A549 (cell line): Measurements from ENCODE around the gene TECTB. TPM values are rescaled to one million over a fixed set of nuclear protein-coding genes. Genes with fewer than 3 reads are reported as not detected.

Experiments
- ATAC-seq, 2 experiments: fragments of 200-7000 bp in 1 of 2; fragments of >200 bp in 1 of 2; cut with Nextera tagmentation in 1 of 2; cut with Tn5 transposase in 1 of 2; 3 replicates each; pipeline versions ENCODE4 v1.8.0 to v1.9.1; 2018 to 2020; ENCODE audit warnings: mild to moderate bottlenecking in 1 of 2, moderate library complexity in 1 of 2
- CTCF ChIA-PET: fragments of 300-600 bp; sonication (Branson Sonifier 250); formaldehyde crosslinking; extraction: SDS; loops from one replicate; lab custom pipeline; 2021; ENCODE audit warnings: antibody characterized with exemption, inconsistent platforms; lab: Yijun Ruan, JAX
- POLR2A ChIA-PET: fragments of 350-600 bp; formaldehyde crosslinking; extraction: SDS; loops from one replicate; lab custom pipeline; 2021; ENCODE audit warnings: antibody characterized with exemption, inconsistent platforms; lab: Yijun Ruan, JAX
- DNase-seq, 2 experiments: peaks; one replicate each; pipeline versions ENCODE4 v3.0.0 to v3.0.0-alpha.2; 2011 to 2016; ENCODE audit warnings: low read depth in 1 of 2, low spot score in 1 of 2
- FAIRE-seq: peaks from 2 replicates; lab custom pipeline; 2011; peaks lifted over from hg19 to GRCh38; lab: Jason Lieb, UNC
- H3K27ac ChIP-seq, 2 experiments: fragments of >200 bp; sonication (Bioruptor Twin); formaldehyde crosslinking; 3 replicates each; pipeline ENCODE4 v1.5.1; 2016 to 2017
- H3K4me1 ChIP-seq: fragments of >200 bp; sonication (Bioruptor Twin); formaldehyde crosslinking; 3 replicates; pipeline ENCODE4 v1.6.1; 2016
- H3K4me2 ChIP-seq: fragments of >200 bp; sonication (Bioruptor Twin); formaldehyde crosslinking; 3 replicates; pipeline ENCODE4 v1.6.1; 2016
- H3K4me3 ChIP-seq: fragments of >200 bp; sonication (Bioruptor Twin); formaldehyde crosslinking; 3 replicates; pipeline ENCODE4 v1.5.1; 2016
- H3K9me3 ChIP-seq: fragments of >200 bp; sonication (Bioruptor Twin); formaldehyde crosslinking; 3 replicates; pipeline ENCODE4 v1.6.1; 2016
- BHLHE40 ChIP-seq: IDR thresholded peaks from 2 replicates; pipeline ENCODE4 v1.6.1; 2012; ENCODE audit warnings: low read depth, low read length, inconsistent platforms
- CTCF ChIP-seq: fragments of >200 bp; sonication (Bioruptor Twin); formaldehyde crosslinking; IDR thresholded peaks from 3 replicates; pipeline ENCODE4 v1.5.1; 2016
- EHF ChIP-seq: fragments of 250-450 bp; sonication (Bioruptor Pico); IDR thresholded peaks from 2 replicates; pipeline ENCODE4 v1.5.0; 2020; ENCODE audit warnings: mild to moderate bottlenecking
- ELK1 ChIP-seq: fragments of 150-350 bp; IDR thresholded peaks from 2 replicates; pipeline ENCODE4 v1.6.1; 2014; ENCODE audit warnings: low read depth, mild to moderate bottlenecking, low read length
- FOXS1 ChIP-seq: fragments of 250-450 bp; sonication (Bioruptor Pico); IDR thresholded peaks from 2 replicates; pipeline ENCODE4 v1.5.0; 2020; ENCODE audit warnings: mild to moderate bottlenecking, moderate library complexity
- GATA3 ChIP-seq: IDR thresholded peaks from 2 replicates; pipeline ENCODE4 v1.6.1; 2012; ENCODE audit warnings: borderline replicate concordance
- HEYL ChIP-seq: fragments of 250-450 bp; sonication (Bioruptor Pico); IDR thresholded peaks from 2 replicates; pipeline ENCODE4 v1.8.0; 2021; ENCODE audit warnings: mild to moderate bottlenecking, moderate library complexity
- HMGXB4 ChIP-seq: fragments of 250-450 bp; sonication (Bioruptor Pico); IDR thresholded peaks from 2 replicates; pipeline ENCODE4 v1.5.0; 2021; ENCODE audit warnings: mild to moderate bottlenecking, moderate library complexity, borderline replicate concordance
- HOXB5 ChIP-seq: fragments of 250-450 bp; sonication (Bioruptor Pico); IDR thresholded peaks from 2 replicates; pipeline ENCODE4 v1.5.0; 2020; ENCODE audit warnings: mild to moderate bottlenecking, moderate library complexity
- JUN ChIP-seq, 2 experiments: fragments of >200 bp; sonication (Bioruptor Twin); formaldehyde crosslinking; IDR thresholded peaks; 2 replicates in 1 of 2; 3 replicates in 1 of 2; pipeline ENCODE4 v1.6.1; 2016 to 2017
- MAX ChIP-seq: IDR thresholded peaks from 2 replicates; pipeline ENCODE4 v1.6.1; 2012
- NFE2L2 ChIP-seq: fragments of 150-350 bp; conservative IDR thresholded peaks from 2 replicates; pipeline ENCODE4 v1.6.1; 2014; ENCODE audit warnings: low read length
- RARB ChIP-seq: fragments of 250-450 bp; sonication (Bioruptor Pico); IDR thresholded peaks from 2 replicates; pipeline ENCODE4 v1.8.0; 2021; ENCODE audit warnings: mild to moderate bottlenecking, moderate library complexity
- RFX5 ChIP-seq: fragments of 450-650 bp; IDR thresholded peaks from 2 replicates; pipeline ENCODE4 v1.7.1; 2014; ENCODE audit warnings: antibody characterized with exemption, mild to moderate bottlenecking, moderate library complexity
- TP53 ChIP-seq: fragments of 250-450 bp; sonication (Bioruptor Pico); IDR thresholded peaks from 2 replicates; pipeline ENCODE4 v1.5.0; 2021; ENCODE audit warnings: mild to moderate bottlenecking, moderate library complexity
- ZSCAN20 ChIP-seq: fragments of 250-450 bp; sonication (Bioruptor Pico); IDR thresholded peaks from 2 replicates; pipeline ENCODE4 v1.8.0; 2022; ENCODE audit warnings: mild to moderate bottlenecking, moderate library complexity
- WGBS: methylation state at CpG from one replicate; pipeline ENCODE4 v1.1.6; 2017; ENCODE audit errors: missing lambda C conversion rate; 5-methylcytosine and 5-hydroxymethylcytosine counted together
- polyA plus RNA-seq, 4 experiments: library from polyadenylated mRNA; depleted of rRNA in 3 of 4; stranded (reverse); fragments of >200 nt; fragmentation: RNase III in 1 of 4; extraction: RNeasy Plus Mini Kit Qiagen cat#74134 plus additional on column Dnase treatment in 1 of 4; gene quantifications; 2 replicates in 3 of 4; 3 replicates in 1 of 4; pipeline ENCODE4 v1.2.3, GENCODE V29; 2011 to 2017
- TF ChIP-seq, protein P1 (sequence below): fragments of >200 bp; sonication (Bioruptor Twin); formaldehyde crosslinking; IDR thresholded peaks from 2 replicates; pipeline ENCODE4 v1.6.1; 2016
- TF ChIP-seq, protein P2 (sequence below): fragments of >200 bp; sonication (Bioruptor Twin); formaldehyde crosslinking; IDR thresholded peaks from 3 replicates; pipeline ENCODE4 v1.6.1; 2016
- TF ChIP-seq, protein P3 (sequence below): IDR thresholded peaks from 2 replicates; pipeline ENCODE4 v1.6.1; 2012; ENCODE audit warnings: low read depth, borderline replicate concordance

Gene TECTB
- polyA plus RNA-seq, 2 of the 4 experiments (the other 2 are of a cell fraction), result not detected

DNA sequence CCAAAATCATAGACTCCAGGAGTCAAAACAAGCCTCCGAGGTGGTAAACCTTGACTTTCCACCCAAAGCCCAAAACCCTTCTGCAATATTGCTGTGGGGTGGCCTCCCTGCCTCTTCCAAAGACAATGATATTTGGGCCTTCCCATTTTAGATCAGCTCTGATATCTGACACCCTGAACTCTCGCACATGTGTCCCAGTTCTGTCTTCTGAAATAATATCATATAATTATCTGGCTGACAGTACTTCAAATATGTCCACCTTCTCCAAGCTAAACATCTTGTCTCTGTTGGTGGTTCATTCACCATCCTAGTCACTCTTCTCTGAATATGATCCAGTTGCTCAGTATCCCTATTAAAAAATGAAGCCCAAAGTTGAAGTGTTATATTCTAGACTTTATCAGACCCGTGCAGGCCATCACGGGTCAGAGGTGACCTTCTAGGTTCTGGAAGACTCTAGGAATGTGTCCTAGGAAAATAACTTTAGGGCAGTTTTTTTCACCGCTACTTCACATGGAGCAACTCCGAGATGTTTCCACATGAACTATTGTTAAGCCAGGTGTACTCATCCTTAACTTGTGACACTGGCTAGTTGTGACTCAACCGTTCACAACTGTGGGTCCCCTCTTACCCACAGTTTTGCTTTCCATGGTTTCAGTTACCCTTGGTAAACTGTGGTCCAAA is 6.3 kb downstream of the TECTB start:
- POLR2A ChIA-PET, result no interaction called here
- no peak for ATAC-seq
- CTCF ChIA-PET, result no interaction called here

More for the DNA sequence above, 6.3 kb downstream of the TECTB start:
- H3K27ac ChIP-seq, result no peak overlapping the region
- TF ChIP-seq RARB (CRISPR knock-in tag) (no peak), JUN (IDR thresholded peaks at IDR 0.05) (no peak), HEYL (no peak), EHF (CRISPR knock-in tag) (no peak), ZSCAN20 (CRISPR knock-in tag) (no peak), ELK1 (no peak), RFX5 (no peak), FOXS1 (CRISPR knock-in tag) (no peak), BHLHE40 (no peak), CTCF (no peak), MAX (no peak), HMGXB4 (CRISPR knock-in tag) (no peak), TP53 (no peak), HOXB5 (CRISPR knock-in tag) (no peak), GATA3 (no peak), NFE2L2 (no peak)
- TF ChIP-seq, protein P1, sequence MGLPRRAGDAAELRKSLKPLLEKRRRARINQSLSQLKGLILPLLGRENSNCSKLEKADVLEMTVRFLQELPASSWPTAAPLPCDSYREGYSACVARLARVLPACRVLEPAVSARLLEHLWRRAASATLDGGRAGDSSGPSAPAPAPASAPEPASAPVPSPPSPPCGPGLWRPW, result no peak
- TF ChIP-seq, protein P2, sequence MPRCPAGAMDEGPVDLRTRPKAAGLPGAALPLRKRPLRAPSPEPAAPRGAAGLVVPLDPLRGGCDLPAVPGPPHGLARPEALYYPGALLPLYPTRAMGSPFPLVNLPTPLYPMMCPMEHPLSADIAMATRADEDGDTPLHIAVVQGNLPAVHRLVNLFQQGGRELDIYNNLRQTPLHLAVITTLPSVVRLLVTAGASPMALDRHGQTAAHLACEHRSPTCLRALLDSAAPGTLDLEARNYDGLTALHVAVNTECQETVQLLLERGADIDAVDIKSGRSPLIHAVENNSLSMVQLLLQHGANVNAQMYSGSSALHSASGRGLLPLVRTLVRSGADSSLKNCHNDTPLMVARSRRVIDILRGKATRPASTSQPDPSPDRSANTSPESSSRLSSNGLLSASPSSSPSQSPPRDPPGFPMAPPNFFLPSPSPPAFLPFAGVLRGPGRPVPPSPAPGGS, result no peak
- TF ChIP-seq, protein P3, sequence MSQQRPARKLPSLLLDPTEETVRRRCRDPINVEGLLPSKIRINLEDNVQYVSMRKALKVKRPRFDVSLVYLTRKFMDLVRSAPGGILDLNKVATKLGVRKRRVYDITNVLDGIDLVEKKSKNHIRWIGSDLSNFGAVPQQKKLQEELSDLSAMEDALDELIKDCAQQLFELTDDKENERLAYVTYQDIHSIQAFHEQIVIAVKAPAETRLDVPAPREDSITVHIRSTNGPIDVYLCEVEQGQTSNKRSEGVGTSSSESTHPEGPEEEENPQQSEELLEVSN, result no peak
- no peaks in the 10 kb centered on the region for H3K9me3 ChIP-seq
- FAIRE-seq, result no peak
- no peak overlapping the region for H3K4me3 ChIP-seq
- no peak for DNase-seq
- no peaks in the 10 kb centered on the region for H3K4me1 ChIP-seq
- no peak overlapping the region for H3K4me2 ChIP-seq
- 40% methylated on average over 7 of the region's 7 CpGs for WGBS
